H1 (cell line): ENCODE results near the gene UFSP1. TPM values are rescaled to one million over a fixed set of nuclear protein-coding genes. Genes with fewer than 3 reads are reported as not detected.
A peak's percentile ranks its signal among the peaks of the same experiment; 100 is the strongest.

ENCODE experiments used
- CTCF ChIA-PET: fragments of 300-600 bp; sonication (Branson Sonifier 250); formaldehyde crosslinking; loops from one replicate; lab custom pipeline; 2021; ENCODE audit not compliant: partially characterized antibody; lab: Charles Lee
- POLR2A ChIA-PET: fragments of 300-600 bp; sonication (Branson Sonifier 250); formaldehyde crosslinking; loops from one replicate; lab custom pipeline; 2021; ENCODE audit warnings: inconsistent platforms; ENCODE audit not compliant: partially characterized antibody; lab: Charles Lee
- DNase-seq, 2 experiments: peaks; one replicate each; pipeline versions ENCODE4 v3.0.0 to v3.0.0-alpha.2; 2010 to 2022; ENCODE audit warnings: low spot score in 2 of 2, low read depth in 1 of 2, mixed read lengths in 1 of 2
- FAIRE-seq: peaks from 2 replicates; lab custom pipeline; 2011; peaks lifted over from hg19 to GRCh38; lab: Jason Lieb, UNC
- H2AFZ ChIP-seq: 2 replicates; pipeline ENCODE4 v1.8.1; 2012; ENCODE audit warnings: low read length, inconsistent platforms
- H2AK5ac ChIP-seq: 2 replicates; pipeline ENCODE4 v1.6.1; 2013; ENCODE audit warnings: low read depth, low read length
- H2BK120ac ChIP-seq: replicated peaks from 2 replicates; pipeline ENCODE3; 2013; ENCODE audit warnings: low read depth, low read length, inconsistent platforms
- H2BK12ac ChIP-seq: 2 replicates; pipeline ENCODE4 v1.6.1; 2013; ENCODE audit warnings: low read depth, low read length
- H2BK15ac ChIP-seq: 2 replicates; pipeline ENCODE4 v1.6.1; 2013; ENCODE audit warnings: low read length
- H2BK20ac ChIP-seq: 2 replicates; pipeline ENCODE4 v1.6.1; 2013; ENCODE audit warnings: low read length
- H2BK5ac ChIP-seq: 2 replicates; pipeline ENCODE4 v1.6.1; 2013; ENCODE audit warnings: low read depth, low read length
- H3K14ac ChIP-seq: 2 replicates; pipeline ENCODE4 v1.6.1; 2013; ENCODE audit warnings: inconsistent platforms; ENCODE audit not compliant: insufficient read length
- H3K18ac ChIP-seq: 2 replicates; pipeline ENCODE4 v1.6.1; 2013; ENCODE audit warnings: low read length; ENCODE audit errors: extremely low read depth
- H3K23ac ChIP-seq: 2 replicates; pipeline ENCODE4 v1.6.1; 2013; ENCODE audit warnings: inconsistent platforms; ENCODE audit not compliant: insufficient read length
- H3K23me2 ChIP-seq: 2 replicates; pipeline ENCODE4 v1.6.1; 2013; ENCODE audit warnings: low read depth, low read length
- H3K27ac ChIP-seq: 2 replicates; pipeline ENCODE4 v1.6.1; 2011; ENCODE audit warnings: low read depth, low read length, inconsistent platforms
- H3K27me3 ChIP-seq, 4 experiments: replicated peaks in 1 of 4; 1 replicate in 1 of 4; 2 replicates in 3 of 4; pipeline versions ENCODE4 v1.6.1 to v1.8.1; 2011 to 2013; ENCODE audit warnings: low read length in 3 of 4, mild to moderate bottlenecking in 3 of 4, inconsistent platforms in 2 of 4, mixed read lengths in 2 of 4, moderate library complexity in 1 of 4; ENCODE audit not compliant: control insufficient read depth in 3 of 4, insufficient read depth in 3 of 4; ENCODE audit errors: extremely low read depth in 1 of 4
- H3K36me3 ChIP-seq, 4 experiments: 2 replicates each; pipeline versions ENCODE4 v1.6.1 to v1.8.1; 2011 to 2013; ENCODE audit warnings: mild to moderate bottlenecking in 4 of 4, low read length in 3 of 4, moderate library complexity in 2 of 4, control low read depth in 1 of 4, inconsistent platforms in 1 of 4; ENCODE audit not compliant: insufficient read depth in 4 of 4, control insufficient read depth in 2 of 4
- H3K4ac ChIP-seq: replicated peaks from 2 replicates; pipeline ENCODE3; 2013; ENCODE audit warnings: low read length, low read depth, mixed read lengths, inconsistent platforms; ENCODE audit not compliant: insufficient read length
- H3K4me1 ChIP-seq, 4 experiments: replicated peaks in 1 of 4; 1 replicate in 1 of 4; 2 replicates in 3 of 4; pipeline versions ENCODE4 v1.6.1 to v1.8.1; 2011 to 2013; ENCODE audit warnings: low read length in 3 of 4, inconsistent platforms in 2 of 4, mixed read lengths in 1 of 4; ENCODE audit not compliant: insufficient read depth in 4 of 4, control insufficient read depth in 3 of 4
- H3K4me2 ChIP-seq, 2 experiments: 2 replicates each; pipeline versions ENCODE4 v1.6.1 to v1.8.1; 2011 to 2013; ENCODE audit warnings: low read depth in 2 of 2, low read length in 2 of 2, control low read depth in 1 of 2, inconsistent platforms in 1 of 2, mild to moderate bottlenecking in 1 of 2; ENCODE audit not compliant: insufficient read depth in 1 of 2
- H3K4me3 ChIP-seq, 4 experiments: fragments of 200-600, 300-600 bp in 1 of 4; sonication (generic), shearing (Covaris generic), sonication (Bioruptor Twin) in 1 of 4; 2 replicates each; pipeline versions ENCODE4 v1.5.1 to v1.8.1; 2011 to 2016; ENCODE audit warnings: low read length in 4 of 4, low read depth in 3 of 4, control low read depth in 2 of 4, inconsistent platforms in 2 of 4, mild to moderate bottlenecking in 2 of 4, mixed read lengths in 1 of 4, moderate library complexity in 1 of 4; ENCODE audit not compliant: insufficient read depth in 2 of 4; ENCODE audit errors: extremely low read depth in 1 of 4
- H3K56ac ChIP-seq: replicated peaks from 2 replicates; pipeline ENCODE3; 2013; ENCODE audit warnings: low read depth, mild to moderate bottlenecking, mixed read lengths, low read length, inconsistent platforms; ENCODE audit not compliant: insufficient read length
- H3K79me1 ChIP-seq: 2 replicates; pipeline ENCODE4 v1.6.1; 2013; ENCODE audit warnings: low read depth, low read length, control low read depth
- H3K79me2 ChIP-seq, 2 experiments: 2 replicates each; pipeline versions ENCODE4 v1.6.1 to v1.8.1; 2012 to 2013; ENCODE audit warnings: low read length in 2 of 2, mild to moderate bottlenecking in 2 of 2, inconsistent platforms in 1 of 2; ENCODE audit not compliant: insufficient read depth in 2 of 2, control insufficient read depth in 1 of 2
- H3K9ac ChIP-seq, 4 experiments: replicated peaks in 1 of 4; 1 replicate in 1 of 4; 2 replicates in 3 of 4; pipeline versions ENCODE4 v1.6.1 to v1.8.1; 2011 to 2013; ENCODE audit warnings: low read depth in 3 of 4, low read length in 3 of 4, control low read depth in 2 of 4, mild to moderate bottlenecking in 2 of 4, moderate library complexity in 2 of 4, inconsistent platforms in 1 of 4; ENCODE audit errors: extremely low read depth in 1 of 4
- H3K9me3 ChIP-seq, 2 experiments: 2 replicates each; pipeline versions ENCODE4 v1.6.1 to v1.8.1; 2012 to 2013; ENCODE audit warnings: mild to moderate bottlenecking in 2 of 2, moderate library complexity in 2 of 2, control low read depth in 1 of 2, inconsistent platforms in 1 of 2, low read depth in 1 of 2, low read length in 1 of 2, mixed read lengths in 1 of 2; ENCODE audit not compliant: insufficient read depth in 2 of 2
- H4K20me1 ChIP-seq, 2 experiments: replicated peaks in 1 of 2; 2 replicates each; pipeline versions ENCODE3 to v1.8.1; 2011 to 2013; ENCODE audit warnings: inconsistent platforms in 2 of 2, low read length in 2 of 2, mild to moderate bottlenecking in 1 of 2; ENCODE audit not compliant: insufficient read depth in 2 of 2, control insufficient read depth in 1 of 2
- H4K5ac ChIP-seq: 2 replicates; pipeline ENCODE4 v1.6.1; 2013; ENCODE audit warnings: low read length, low read depth, mixed read lengths, inconsistent platforms; ENCODE audit not compliant: insufficient read length
- H4K8ac ChIP-seq: 2 replicates; pipeline ENCODE4 v1.8.0; 2013; ENCODE audit warnings: mild to moderate bottlenecking, moderate library complexity, low read length, inconsistent platforms; ENCODE audit not compliant: insufficient read depth; ENCODE audit errors: extremely low read depth
- H4K91ac ChIP-seq: replicated peaks from 2 replicates; pipeline ENCODE3; 2013; ENCODE audit warnings: low read length, mixed read lengths, inconsistent platforms; ENCODE audit not compliant: insufficient read length
- ATF2 ChIP-seq: IDR thresholded peaks from 2 replicates; pipeline ENCODE4 v1.6.1; 2012; ENCODE audit warnings: low read length, inconsistent platforms
- ATF3 ChIP-seq: IDR thresholded peaks from 2 replicates; pipeline ENCODE4 v1.6.1; 2011; ENCODE audit warnings: low read depth, mild to moderate bottlenecking, low read length; ENCODE audit not compliant: insufficient read depth
- CEBPB ChIP-seq: IDR thresholded peaks from 2 replicates; pipeline ENCODE4 v1.6.1; 2012; ENCODE audit warnings: low read depth, low read length
- CHD2 ChIP-seq: IDR thresholded peaks from 2 replicates; pipeline ENCODE4 v1.6.1; 2012; ENCODE audit warnings: low read length, improper control_type of control experiment
- CREB1 ChIP-seq: IDR thresholded peaks from 2 replicates; pipeline ENCODE4 v1.6.1; 2012; ENCODE audit warnings: inconsistent platforms
- CTBP2 ChIP-seq: IDR thresholded peaks from 2 replicates; pipeline ENCODE4 v1.7.0; 2011; ENCODE audit warnings: borderline replicate concordance, mild to moderate bottlenecking, moderate library complexity, mixed read lengths, low read length; ENCODE audit not compliant: insufficient read depth, insufficient read length
- EZH2 ChIP-seq: fragments of 200-600 bp; sonication (generic); IDR thresholded peaks from 2 replicates; pipeline ENCODE4 v1.7.1; 2012; ENCODE audit warnings: low read depth, mild to moderate bottlenecking, moderate library complexity, low read length, inconsistent platforms; ENCODE audit not compliant: severe bottlenecking
- SRF ChIP-seq: IDR thresholded peaks from 2 replicates; pipeline ENCODE4 v1.6.1; 2011; ENCODE audit warnings: mild to moderate bottlenecking, low read depth, low read length, moderate library complexity
- WGBS, 2 experiments: shearing (Covaris generic) in 1 of 2; methylation state at CpG; one replicate each; pipeline versions ENCODE4 v1.1.6 to v1.1.7; 2013 to 2015; ENCODE audit warnings: low lambda C conversion rate in 2 of 2, mixed read lengths in 2 of 2, inconsistent platforms in 1 of 2, low coverage in 1 of 2, missing lambda C conversion rate in 1 of 2; ENCODE audit not compliant: insufficient replicate concordance in 2 of 2, insufficient coverage in 1 of 2, insufficient read length in 1 of 2; ENCODE audit errors: extremely low coverage in 1 of 2, missing lambda C conversion rate in 1 of 2; 5-methylcytosine and 5-hydroxymethylcytosine counted together
- polyA plus RNA-seq, 7 experiments: library from polyadenylated mRNA; depleted of rRNA in 3 of 7; stranded (reverse) in 5 of 7; unstranded in 2 of 7; fragments of >200 nt in 5 of 7; fragments of 200-250 nt in 2 of 7; gene quantifications; 1 replicate in 5 of 7; 2 replicates in 1 of 7; 4 replicates in 1 of 7; pipeline versions ENCODE4 v1.2.1 to v1.2.3, GENCODE V29; 2011 to 2013; ENCODE audit warnings: missing spikeins in 2 of 7, mixed read lengths in 2 of 7
- total RNA-seq: library from RNA; stranded (reverse); fragmentation: NEBNext Ultra II Directional; extraction: Animal tissue kit (Norgen Biotek cat#: 25700); gene quantifications from 2 replicates; pipeline ENCODE4 v1.2.1, GENCODE V29; 2021

Gene UFSP1
- total and polyA plus RNA-seq, 2 of the 8 experiments (the other 6 are each of a cell fraction or from before 2014, with no cell fraction given), result 1.6 to 4.3 TPM

- no peak overlapping the region for H3K18ac ChIP-seq
- no peak overlapping the region for H2BK15ac ChIP-seq
- H4K20me1 ChIP-seq, result peaks cover 15 to 20% of the 10 kb centered on the region in 2 experiments
- no peak for DNase-seq
- H2BK5ac ChIP-seq, result no peak overlapping the region; the same call in 1 of the 2 replicates
- H3K36me3 ChIP-seq, result peaks cover 46 to 69% (median 57%) of the 10 kb centered on the region in 4 experiments
- no peak overlapping the region for H3K27ac ChIP-seq
- H2AFZ ChIP-seq, result no peak overlapping the region
- no peak overlapping the region for H3K23ac ChIP-seq
- no peak overlapping the region for H3K56ac ChIP-seq
- peaks cover 0 to 31% of the 10 kb centered on the region in 2 experiments; a peak in 2 of 4 replicates for H3K79me2 ChIP-seq
- peaks cover 20% of the 10 kb centered on the region; the same call in 1 of the 2 replicates for H3K23me2 ChIP-seq
- ChIA-PET CTCF (interaction anchor here (0.6 to 3.4 kb wide), 9 partner anchors 11 to 350 kb away, joined by 3 to 14 read pairs (median 3); partner anchors contain the start of genes POP7 and SRRT), POLR2A (interaction anchor here (1.0 to 10.1 kb wide), 10 partner anchors 13 to 787 kb away, joined by 3 to 313 read pairs (median 4); partner anchors contain the start of genes SRRT and TRIP6)
- no peak overlapping the region for H3K4ac ChIP-seq
- H3K4me3 ChIP-seq, result no peak overlapping the region
- no peak overlapping the region for H3K14ac ChIP-seq
- peak overlapping the region; percentile 16 to 91; a peak in 1 of 4 replicates for H3K4me2 ChIP-seq
- no peak overlapping the region for H4K8ac ChIP-seq
- H3K4me1 ChIP-seq, result peaks cover 0 to 18% (median 5%) of the 10 kb centered on the region in 4 experiments; a peak in 6 of 7 replicates
- H3K27me3 ChIP-seq, result no peaks in the 10 kb centered on the region
- no peak overlapping the region for H2BK20ac ChIP-seq
- H2BK120ac ChIP-seq, result no peak overlapping the region
- no peak overlapping the region for H2AK5ac ChIP-seq
- no peak overlapping the region for H4K5ac ChIP-seq
- FAIRE-seq, result no peak
- H3K9ac ChIP-seq, result no peak overlapping the region
- WGBS, 2 experiments, result 91% methylated on average over 24 of the region's 25 CpGs; no CpG with 5 or more reads in 1 of the 2 experiments
- no peaks in the 10 kb centered on the region; a peak in 1 of 4 replicates for H3K9me3 ChIP-seq
- no peak overlapping the region for H2BK12ac ChIP-seq
- H4K91ac ChIP-seq, result no peak overlapping the region
- peaks cover 14% of the 10 kb centered on the region for H3K79me1 ChIP-seq
- no peak for TF ChIP-seq SRF
- no peak for TF ChIP-seq EZH2
- TF ChIP-seq ATF2, result no peak
- TF ChIP-seq CEBPB, result no peak
- TF ChIP-seq ATF3, result no peak
- TF ChIP-seq CHD2, result no peak
- TF ChIP-seq CREB1, result no peak
- TF ChIP-seq CTBP2, result no peak
Observed at GRCh38 chr7:100886936-100887515, 2.5 kb downstream of the UFSP1 start.
